Lower lobe of right lung (tissue), 2 donors: ENCODE results near the gene TMEM132C. TPM values are rescaled to one million over a fixed set of nuclear protein-coding genes. Genes with fewer than 3 reads are reported as not detected.

Source experiments
- ATAC-seq, 2 donors: fragments of 200-7000 bp; cut with Tn5 transposase; one replicate each; pipeline ENCODE4 v1.9.1; 2020 to 2022; ENCODE audit warnings: mild to moderate bottlenecking in 2 of 2, moderate library complexity in 2 of 2
- DNase-seq: peaks from one replicate; pipeline ENCODE4 v3.0.0-alpha.2; 2020
- H3K27ac ChIP-seq: fragments of 200-600 bp; one replicate; pipeline ENCODE4 v1.8.0; 2022
- H3K27me3 ChIP-seq: fragments of 200-600 bp; one replicate; pipeline ENCODE4 v1.8.0; 2022; ENCODE audit warnings: low read depth
- H3K36me3 ChIP-seq: fragments of 200-600 bp; one replicate; pipeline ENCODE4 v1.8.0; 2022; ENCODE audit warnings: mild to moderate bottlenecking
- H3K4me1 ChIP-seq: fragments of 200-600 bp; one replicate; pipeline ENCODE4 v1.8.0; 2022
- H3K4me3 ChIP-seq: fragments of 200-600 bp; one replicate; pipeline ENCODE4 v1.8.0; 2022; ENCODE audit warnings: mild to moderate bottlenecking
- H3K9me3 ChIP-seq: fragments of 200-600 bp; one replicate; pipeline ENCODE4 v1.8.0; 2022
- intact Hi-C: fragments of 100-400 bp; cut with DNase I; formaldehyde crosslinking; loops from one replicate; pipeline ENCODE4 v1.11.0; 2022
- total RNA-seq: library from RNA; stranded (reverse); fragmentation: NEBNext Ultra II Directional; extraction: Animal tissue kit (Norgen Biotek cat#: 25700); gene quantifications from one replicate; pipeline ENCODE4 v1.2.1, GENCODE V29; 2021
- TF ChIP-seq, protein P1 (sequence below): fragments of 200-600 bp; IDR thresholded peaks from one replicate; pipeline ENCODE4 v1.8.0; 2022; ENCODE audit warnings: antibody characterized with exemption, mild to moderate bottlenecking
- donor health status: DM: no; HTN: yes; CAD: no; lungs with severe emphysema.

The TMEM132C gene
- total RNA-seq, 1 donor from 2014 or later = 1.6 TPM

DNA sequence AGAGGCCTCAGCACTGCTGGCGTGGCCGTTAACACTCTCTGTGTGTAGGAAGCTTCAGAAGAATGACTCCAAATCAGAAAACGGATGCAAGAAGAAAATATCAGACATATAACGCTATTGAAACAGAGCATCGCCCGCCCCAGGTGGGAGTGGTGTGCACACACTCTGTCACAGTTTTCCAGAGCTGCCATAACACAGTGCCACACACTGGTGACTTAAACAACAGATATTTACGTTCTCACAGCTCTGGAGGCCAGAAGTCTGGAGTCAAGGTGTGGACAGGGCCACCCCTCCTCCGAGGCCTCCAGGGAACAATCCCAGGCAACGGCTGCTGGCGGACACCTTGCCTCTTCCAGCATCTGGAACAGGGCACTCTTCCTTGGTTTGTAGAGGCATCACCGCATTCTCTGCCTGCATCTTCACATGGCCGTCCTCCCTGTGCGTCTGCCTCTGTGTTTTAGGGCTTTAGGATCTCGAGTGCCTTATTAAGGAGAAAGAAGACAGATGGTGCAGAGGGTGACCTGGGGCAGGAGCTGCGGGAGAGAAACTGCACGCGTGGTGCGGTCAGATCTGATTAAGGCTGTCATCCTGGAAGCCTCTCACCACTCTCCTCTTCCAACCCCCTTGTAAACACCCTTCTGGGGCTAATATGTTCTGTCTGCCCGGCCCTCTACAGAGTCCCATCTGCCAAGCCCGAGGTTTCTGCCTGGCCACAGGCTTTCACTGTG, 415.7 kb downstream of the TMEM132C start:
- Histone ChIP-seq H3K27ac (no peak overlapping the region), H3K9me3 (no peaks in the 10 kb centered on the region), H3K4me3 (no peak overlapping the region), H3K36me3 (no peaks in the 10 kb centered on the region), H3K4me1 (no peaks in the 10 kb centered on the region), H3K27me3 (no peaks in the 10 kb centered on the region)
- intact Hi-C loops = no loop called here
- TF ChIP-seq, protein P1, sequence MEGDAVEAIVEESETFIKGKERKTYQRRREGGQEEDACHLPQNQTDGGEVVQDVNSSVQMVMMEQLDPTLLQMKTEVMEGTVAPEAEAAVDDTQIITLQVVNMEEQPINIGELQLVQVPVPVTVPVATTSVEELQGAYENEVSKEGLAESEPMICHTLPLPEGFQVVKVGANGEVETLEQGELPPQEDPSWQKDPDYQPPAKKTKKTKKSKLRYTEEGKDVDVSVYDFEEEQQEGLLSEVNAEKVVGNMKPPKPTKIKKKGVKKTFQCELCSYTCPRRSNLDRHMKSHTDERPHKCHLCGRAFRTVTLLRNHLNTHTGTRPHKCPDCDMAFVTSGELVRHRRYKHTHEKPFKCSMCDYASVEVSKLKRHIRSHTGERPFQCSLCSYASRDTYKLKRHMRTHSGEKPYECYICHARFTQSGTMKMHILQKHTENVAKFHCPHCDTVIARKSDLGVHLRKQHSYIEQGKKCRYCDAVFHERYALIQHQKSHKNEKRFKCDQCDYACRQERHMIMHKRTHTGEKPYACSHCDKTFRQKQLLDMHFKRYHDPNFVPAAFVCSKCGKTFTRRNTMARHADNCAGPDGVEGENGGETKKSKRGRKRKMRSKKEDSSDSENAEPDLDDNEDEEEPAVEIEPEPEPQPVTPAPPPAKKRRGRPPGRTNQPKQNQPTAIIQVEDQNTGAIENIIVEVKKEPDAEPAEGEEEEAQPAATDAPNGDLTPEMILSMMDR = no peak
- no peak for DNase-seq
- ATAC-seq = no peak

DNA sequence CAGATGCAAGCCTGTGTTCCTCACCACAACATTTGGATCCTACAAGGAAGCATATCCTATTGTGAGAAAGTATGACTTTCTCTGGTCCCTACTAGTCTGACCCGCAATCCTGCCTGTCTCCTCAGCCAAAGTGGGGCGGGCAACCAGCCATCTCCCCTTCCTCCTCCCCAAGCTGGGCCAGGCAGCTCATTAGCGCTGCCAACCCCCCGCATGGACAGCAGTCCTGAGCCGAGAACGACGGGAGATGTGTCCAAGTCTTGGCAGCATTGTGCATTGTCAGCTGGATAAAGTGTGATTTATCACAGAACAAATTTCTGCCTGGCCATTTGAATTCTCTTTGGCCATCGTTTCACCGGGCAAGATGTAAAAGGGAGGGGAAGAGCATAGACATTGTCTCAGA, 417.4 kb downstream of the TMEM132C start:
- ATAC-seq = no peak
- intact Hi-C loops = no loop called here
- H3K9me3 ChIP-seq = no peaks in the 10 kb centered on the region
- H3K4me1 ChIP-seq = no peaks in the 10 kb centered on the region
- no peak for DNase-seq
- H3K27me3 ChIP-seq = no peaks in the 10 kb centered on the region
- H3K4me3 ChIP-seq = no peak overlapping the region
- TF ChIP-seq, protein P1 = no peak
- no peak overlapping the region for H3K27ac ChIP-seq
- no peaks in the 10 kb centered on the region for H3K36me3 ChIP-seq

DNA sequence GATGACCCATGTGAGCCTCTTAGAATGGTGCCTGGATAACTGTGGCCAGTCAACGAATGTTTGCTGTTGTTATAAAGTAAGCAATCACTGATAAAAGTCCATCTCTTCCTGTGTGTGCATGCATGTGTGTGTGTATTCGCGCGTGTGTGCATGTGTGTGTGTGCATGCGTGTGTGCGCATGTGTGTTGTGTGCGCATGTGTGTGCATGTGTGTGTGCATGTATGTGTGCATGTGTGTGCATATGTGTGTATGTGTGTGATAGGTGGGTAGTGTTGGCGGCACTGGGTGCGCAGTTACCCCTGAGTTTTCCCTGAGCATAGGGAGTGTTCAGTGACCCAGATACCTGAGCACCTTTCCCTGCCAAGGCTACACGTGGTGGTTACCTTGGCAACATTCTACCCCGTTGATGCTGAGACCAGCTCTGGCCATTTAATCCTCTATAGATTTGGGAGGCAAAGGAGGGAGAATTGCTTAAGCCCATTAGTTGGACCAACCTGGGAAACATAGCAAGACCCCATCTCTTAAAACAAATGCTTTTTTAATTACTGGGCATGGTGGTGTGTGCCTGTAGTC, 419.0 kb downstream of the TMEM132C start:
- Histone ChIP-seq H3K4me1 (no peaks in the 10 kb centered on the region), H3K4me3 (no peak overlapping the region), H3K9me3 (no peaks in the 10 kb centered on the region), H3K36me3 (no peaks in the 10 kb centered on the region), H3K27me3 (no peaks in the 10 kb centered on the region), H3K27ac (no peak overlapping the region)
- ATAC-seq (no peak), DNase-seq (no peak)
- intact Hi-C loops = no loop called here
- TF ChIP-seq, protein P1 = no peak

DNA sequence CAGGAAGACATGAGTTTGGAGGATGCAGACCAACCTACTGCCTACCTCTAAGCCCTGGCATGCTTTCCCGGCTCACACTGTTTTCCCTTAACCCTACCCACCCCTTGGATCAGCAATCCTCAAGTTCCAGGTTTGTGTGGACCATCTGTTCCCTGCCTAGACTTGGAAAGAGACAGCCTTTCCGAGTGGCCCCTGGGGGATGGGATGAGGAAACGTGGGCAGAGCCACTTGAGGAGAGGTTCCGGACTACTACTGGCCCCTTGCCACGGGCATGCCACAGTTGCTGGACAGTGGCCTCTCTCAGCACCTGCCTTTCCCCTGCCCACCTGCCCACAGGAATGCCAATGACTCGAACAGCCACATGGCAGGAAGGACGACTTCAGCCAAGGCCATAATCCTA, 420.9 kb downstream of the TMEM132C start:
- H3K36me3 ChIP-seq = no peaks in the 10 kb centered on the region
- intact Hi-C loops = no loop called here
- DNase-seq = no peak
- H3K27ac ChIP-seq = no peak overlapping the region
- no peaks in the 10 kb centered on the region for H3K4me1 ChIP-seq
- no peak for ATAC-seq
- H3K27me3 ChIP-seq = no peaks in the 10 kb centered on the region
- TF ChIP-seq, protein P1 = no peak
- no peak overlapping the region for H3K4me3 ChIP-seq
- no peaks in the 10 kb centered on the region for H3K9me3 ChIP-seq

DNA sequence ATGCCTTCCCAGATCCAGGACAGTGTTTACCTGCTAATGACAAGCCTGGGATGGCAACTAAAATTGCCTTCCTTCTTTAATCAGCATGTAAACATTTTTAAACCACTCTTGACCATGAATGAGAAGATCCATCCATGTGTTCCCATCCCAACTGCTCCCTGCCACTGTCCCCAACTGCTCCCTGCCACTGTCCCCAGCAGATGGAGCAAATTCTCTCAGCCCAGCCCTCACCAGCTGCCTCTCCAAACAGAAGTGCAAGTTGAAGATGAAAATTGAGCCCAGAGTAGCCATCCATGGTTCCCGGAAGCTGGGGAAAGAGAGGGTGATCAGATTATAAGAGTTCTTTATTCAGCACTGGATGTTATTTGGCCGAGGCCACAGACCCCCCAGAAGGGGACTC, 423.7 kb downstream of the TMEM132C start:
- H3K4me3 ChIP-seq = no peak overlapping the region
- no peak for ATAC-seq
- no peak overlapping the region for H3K27ac ChIP-seq
- H3K9me3 ChIP-seq = no peaks in the 10 kb centered on the region
- no peaks in the 10 kb centered on the region for H3K27me3 ChIP-seq
- H3K4me1 ChIP-seq = no peaks in the 10 kb centered on the region
- DNase-seq = no peak
- TF ChIP-seq, protein P1 = no peak
- intact Hi-C loops = no loop called here
- no peaks in the 10 kb centered on the region for H3K36me3 ChIP-seq
